GM12878 (cell line): ENCODE data around the gene AP4B1. TPM values are rescaled to one million over a fixed set of nuclear protein-coding genes. Genes with fewer than 3 reads are reported as not detected.

Experiments used
- ATAC-seq: fragments of 200-7000 bp; cut with Tn5 transposase; 3 replicates; pipeline ENCODE4 v1.9.1; 2020; ENCODE audit warnings: mild to moderate bottlenecking, moderate library complexity
- BruUV-seq: library from RNA; stranded (reverse); fragments of 400-500 nt; replicated peaks from 2 replicates; lab custom pipeline; 2021; lab: Mats Ljungman, UMichigan
- CTCF ChIA-PET: fragments of 300-600 bp; sonication (Branson Sonifier 250); formaldehyde crosslinking; extraction: SDS; loops from one replicate; lab custom pipeline; 2021; ENCODE audit warnings: inconsistent platforms; lab: Yijun Ruan, JAX
- POLR2A ChIA-PET: fragments of 350-600 bp; formaldehyde crosslinking; extraction: SDS; loops from one replicate; lab custom pipeline; 2021; ENCODE audit warnings: inconsistent platforms; lab: Charles Lee
- RAD21 ChIA-PET: fragments of 300-600 bp; sonication (Branson Sonifier 250); formaldehyde crosslinking; loops from one replicate; lab custom pipeline; 2023; ENCODE audit warnings: antibody characterized with exemption; ENCODE audit not compliant: unreplicated experiment; lab: Charles Lee
- SMC1A ChIA-PET: fragments of 300-600 bp; sonication (Branson Sonifier 250); formaldehyde crosslinking; loops from one replicate; lab custom pipeline; 2023; ENCODE audit not compliant: unreplicated experiment, uncharacterized antibody; lab: Charles Lee
- DNase-seq: peaks from one replicate; pipeline ENCODE4 v3.0.0-alpha.2; 2011; ENCODE audit warnings: low read depth, low spot score
- FAIRE-seq: peaks from 3 replicates; lab custom pipeline; 2011; peaks lifted over from hg19 to GRCh38; lab: Jason Lieb, UNC
- H2AFZ ChIP-seq: 2 replicates; pipeline ENCODE4 v1.6.0; 2011; ENCODE audit warnings: low read depth, low read length, control low read depth; ENCODE audit not compliant: control insufficient read depth
- H3K27ac ChIP-seq: 2 replicates; pipeline ENCODE4 v1.5.1; 2011; ENCODE audit warnings: control low read depth; ENCODE audit not compliant: control insufficient read depth, insufficient read depth
- H3K27me3 ChIP-seq, 2 experiments: replicated peaks in 1 of 2; 2 replicates each; pipeline versions ENCODE4 v1.6.0 to v1.6.1; 2011; ENCODE audit warnings: low read length in 1 of 2; ENCODE audit not compliant: control insufficient read depth in 2 of 2, insufficient read depth in 2 of 2
- H3K36me3 ChIP-seq, 2 experiments: 2 replicates each; pipeline ENCODE4 v1.5.1; 2011; ENCODE audit warnings: low read length in 1 of 2; ENCODE audit not compliant: control insufficient read depth in 2 of 2, insufficient read depth in 2 of 2
- H3K4me1 ChIP-seq: 2 replicates; pipeline ENCODE4 v1.6.1; 2011; ENCODE audit warnings: mild to moderate bottlenecking, low read length, moderate library complexity, mixed read lengths; ENCODE audit not compliant: control insufficient read depth, insufficient read depth
- H3K4me2 ChIP-seq: 2 replicates; pipeline ENCODE4 v1.6.0; 2011; ENCODE audit warnings: control low read depth; ENCODE audit not compliant: control insufficient read depth, insufficient read depth
- H3K4me3 ChIP-seq: fragments of 200-600 bp; sonication (generic); 2 replicates; pipeline ENCODE4 v1.5.1; 2016
- H3K79me2 ChIP-seq: 2 replicates; pipeline ENCODE4 v1.6.0; 2011; ENCODE audit warnings: low read length; ENCODE audit not compliant: control insufficient read depth, insufficient read depth
- H3K9ac ChIP-seq: 2 replicates; pipeline ENCODE4 v1.8.0; 2011; ENCODE audit warnings: low read length, control low read depth, mixed read lengths; ENCODE audit not compliant: control insufficient read depth, insufficient read depth
- H3K9me3 ChIP-seq: replicated peaks from 3 replicates; pipeline ENCODE4 v1.5.1; 2011; ENCODE audit warnings: mild to moderate bottlenecking, low read length; ENCODE audit not compliant: control insufficient read depth, insufficient read depth
- H4K20me1 ChIP-seq: 2 replicates; pipeline ENCODE4 v1.6.0; 2011; ENCODE audit not compliant: control insufficient read depth, insufficient read depth
- BCL11A ChIP-seq: IDR thresholded peaks from 2 replicates; pipeline ENCODE4 v1.6.1; 2011; ENCODE audit warnings: low read depth, low read length
- BMI1 ChIP-seq: fragments of 450-650 bp; IDR thresholded peaks from 2 replicates; pipeline ENCODE4 v1.6.1; 2016; ENCODE audit warnings: mild to moderate bottlenecking, moderate library complexity, borderline replicate concordance
- BRCA1 ChIP-seq: IDR thresholded peaks from 2 replicates; pipeline ENCODE4 v1.6.1; 2011; ENCODE audit warnings: low read depth, low read length, improper control_type of control experiment
- CEBPB ChIP-seq, 2 experiments: fragments of 150-350 bp in 1 of 2; IDR thresholded peaks; 2 replicates each; pipeline ENCODE4 v1.6.1; 2012 to 2014; ENCODE audit warnings: low read depth in 2 of 2, low read length in 2 of 2, borderline replicate concordance in 1 of 2, inconsistent platforms in 1 of 2
- EED ChIP-seq: sonication (generic); IDR thresholded peaks from 2 replicates; pipeline ENCODE4 v1.6.1; 2016; ENCODE audit warnings: antibody characterized with exemption, low read depth
- ESRRA ChIP-seq: IDR thresholded peaks from 2 replicates; pipeline ENCODE4 v1.6.1; 2012; ENCODE audit warnings: mild to moderate bottlenecking, low read length, improper control_type of control experiment
- ETV6 ChIP-seq, 2 experiments: fragments of 450-650 bp in 1 of 2; IDR thresholded peaks in 1 of 2; conservative IDR thresholded peaks in 1 of 2; 2 replicates each; pipeline ENCODE4 v1.6.1; 2014; ENCODE audit warnings: antibody characterized with exemption in 1 of 2, borderline replicate concordance in 1 of 2, low read depth in 1 of 2, mild to moderate bottlenecking in 1 of 2, moderate library complexity in 1 of 2
- HDAC6 ChIP-seq: fragments of 200-600 bp; sonication (generic); IDR thresholded peaks from one replicate; pipeline ENCODE4 v1.8.0; 2017; ENCODE audit warnings: antibody characterized with exemption; ENCODE audit not compliant: unreplicated experiment
- MEF2A ChIP-seq: IDR thresholded peaks from 2 replicates; pipeline ENCODE4 v1.6.1; 2011; ENCODE audit warnings: low read depth, mild to moderate bottlenecking, low read length, moderate library complexity; ENCODE audit not compliant: insufficient read depth
- MEF2B ChIP-seq: fragments of 450-650 bp; IDR thresholded peaks from 2 replicates; pipeline ENCODE4 v1.6.1; 2018; ENCODE audit warnings: mild to moderate bottlenecking, moderate library complexity; ENCODE audit not compliant: partially characterized antibody, poor library complexity, severe bottlenecking
- MTA2 ChIP-seq: fragments of 450-650 bp; IDR thresholded peaks from 2 replicates; pipeline ENCODE4 v1.6.1; 2016; ENCODE audit warnings: low read depth, mild to moderate bottlenecking, moderate library complexity
- MTA3 ChIP-seq: IDR thresholded peaks from 2 replicates; pipeline ENCODE4 v1.6.1; 2012; ENCODE audit warnings: low read length, inconsistent platforms, borderline replicate concordance
- MXI1 ChIP-seq: fragments of 150-350 bp; IDR thresholded peaks from 2 replicates; pipeline ENCODE4 v1.6.1; 2011; ENCODE audit warnings: low read depth, mild to moderate bottlenecking, inconsistent platforms, low read length, improper control_type of control experiment
- NFYB ChIP-seq: IDR thresholded peaks from 2 replicates; pipeline ENCODE4 v1.6.1; 2011; ENCODE audit warnings: low read depth, mild to moderate bottlenecking, low read length, improper control_type of control experiment, moderate library complexity; ENCODE audit not compliant: insufficient read depth
- NR2F1 ChIP-seq: fragments of 450-650 bp; conservative IDR thresholded peaks from 2 replicates; pipeline ENCODE4 v1.6.1; 2017; ENCODE audit warnings: mild to moderate bottlenecking
- POLR2A ChIP-seq: IDR thresholded peaks from 2 replicates; pipeline ENCODE4 v1.6.1; 2011; ENCODE audit warnings: low read depth, mild to moderate bottlenecking, low read length
- RAD21 ChIP-seq: IDR thresholded peaks from 2 replicates; pipeline ENCODE4 v1.6.1; 2011; ENCODE audit warnings: mild to moderate bottlenecking, low read depth, low read length, moderate library complexity; ENCODE audit not compliant: insufficient read depth
- RELA ChIP-seq: fragments of 450-650 bp; IDR thresholded peaks from 2 replicates; pipeline ENCODE4 v1.8.0; 2014; ENCODE audit warnings: borderline replicate concordance; ENCODE audit not compliant: partially characterized antibody
- SREBF2 ChIP-seq: IDR thresholded peaks from 2 replicates; pipeline ENCODE4 v1.6.1; 2012; ENCODE audit warnings: mild to moderate bottlenecking, low read length
- SRF ChIP-seq, 2 experiments: IDR thresholded peaks; 2 replicates each; pipeline ENCODE4 v1.6.1; 2011; ENCODE audit warnings: low read depth in 2 of 2, low read length in 2 of 2, mild to moderate bottlenecking in 1 of 2, moderate library complexity in 1 of 2
- YY1 ChIP-seq: IDR thresholded peaks from 2 replicates; pipeline ENCODE4 v1.6.1; 2011; ENCODE audit warnings: low read depth, mild to moderate bottlenecking, low read length
- ZNF217 ChIP-seq: fragments of 450-650 bp; IDR thresholded peaks from 2 replicates; pipeline ENCODE4 v1.6.1; 2017; ENCODE audit warnings: antibody characterized with exemption, mild to moderate bottlenecking
- ZNF24 ChIP-seq: fragments of 450-650 bp; IDR thresholded peaks from 2 replicates; pipeline ENCODE4 v1.6.1; 2017; ENCODE audit warnings: antibody characterized with exemption, mild to moderate bottlenecking
- WGBS: methylation state at CpG from one replicate; pipeline ENCODE4 v1.1.6; 2016; ENCODE audit warnings: low lambda C conversion rate; ENCODE audit not compliant: insufficient replicate concordance, insufficient coverage; ENCODE audit errors: missing lambda C conversion rate; 5-methylcytosine and 5-hydroxymethylcytosine counted together
- in situ Hi-C: fragments of 300-500 bp; cut with MboI; formaldehyde crosslinking; loops from 9 replicates; pipeline ENCODE4 v1.14.3; 2018; ENCODE audit warnings: mixed read lengths
- intact Hi-C: fragments of 100-400 bp; cut with micrococcal nuclease; formaldehyde crosslinking; loops from one replicate; pipeline ENCODE4 v1.14.2; 2022; ENCODE audit not compliant: unreplicated experiment
- polyA plus RNA-seq, 11 experiments: library from polyadenylated mRNA; depleted of rRNA in 4 of 11; unstranded in 6 of 11; stranded (reverse) in 5 of 11; fragments of >200 nt; fragmentation: Nextera tagmentation in 4 of 11; fragmentation: Illumina TruSeq in 1 of 11; extraction: Ambion mirVana in 4 of 11; extraction: Trizol in 1 of 11; gene quantifications; 1 replicate in 1 of 11; 2 replicates in 10 of 11; pipeline versions ENCODE4 v1.2.1 to v1.2.3, GENCODE V29; 2011 to 2016; ENCODE audit warnings: inconsistent platforms in 2 of 11, missing spikeins in 2 of 11, low read depth in 1 of 11
- total RNA-seq, 4 experiments: library from RNA; depleted of rRNA in 3 of 4; stranded (reverse); fragments of >200 nt in 3 of 4; fragmentation: Illumina TruSeq in 1 of 4; extraction: Trizol in 1 of 4; gene quantifications; 2 replicates each; pipeline versions ENCODE4 v1.2.1 to v1.2.3, GENCODE V29; 2013 to 2021
- TF ChIP-seq, protein P1 (sequence below): fragments of 450-650 bp; IDR thresholded peaks from 2 replicates; pipeline ENCODE4 v1.6.1; 2016; ENCODE audit warnings: mild to moderate bottlenecking
- TF ChIP-seq, protein P2 (sequence below): fragments of 450-650 bp; IDR thresholded peaks from 2 replicates; pipeline ENCODE4 v1.6.1; 2016; ENCODE audit warnings: mild to moderate bottlenecking

The AP4B1 gene
- total and polyA plus RNA-seq, 10 of the 15 experiments (the other 5 are each of a cell fraction or from before 2014, with no cell fraction given), result 27.2 to 61.0 (median 33.0) TPM

DNA sequence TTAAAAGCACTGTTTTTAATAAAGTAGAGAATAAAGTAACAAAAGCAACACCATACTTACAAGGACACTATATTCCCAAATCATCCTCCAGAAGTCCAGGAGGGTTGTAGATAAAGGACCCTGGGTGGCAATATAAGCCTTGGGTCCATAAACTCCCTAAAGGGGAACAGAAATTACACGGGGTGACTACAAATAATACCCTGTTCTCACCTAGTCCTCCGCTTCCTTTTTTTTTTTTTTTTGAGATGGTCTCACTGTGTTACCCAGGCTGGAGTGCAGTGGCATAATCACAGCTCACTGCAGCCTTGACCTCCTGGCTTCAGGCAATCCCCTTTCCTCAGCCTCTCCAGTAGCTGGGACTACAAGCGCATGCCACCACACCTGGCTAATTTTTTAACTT, 46.2 kb downstream of the AP4B1 start:
- CTCF ChIA-PET, result interaction anchor here (1.3 to 6.1 kb wide), 12 partner anchors 10 to 119 kb away, joined by 3 to 66 read pairs (median 26); partner anchors contain the start of genes AP4B1, DCLRE1B and HIPK1
- DNase-seq (no peak), ATAC-seq (peak; percentile 86), FAIRE-seq (no peak)
- no TSS peak for BruUV-seq
- no peak overlapping the region for H2AFZ ChIP-seq
- no peaks in the 10 kb centered on the region for H3K9me3 ChIP-seq
- H3K36me3 ChIP-seq, result peaks cover 0 to 16% of the 10 kb centered on the region in 2 experiments; a peak in 2 of 4 replicates
- intact Hi-C loops (loop anchor here (2.0 to 5.0 kb wide), 2 partner anchors 46 to 84 kb away; partner anchors contain the start of genes AP4B1 and DCLRE1B), in situ Hi-C loops (no loop called here)
- H3K27me3 ChIP-seq, result no peaks in the 10 kb centered on the region
- H3K4me2 ChIP-seq, result peak overlapping the region; percentile 95
- H3K4me1 ChIP-seq, result peaks cover 50% of the 10 kb centered on the region
- peak overlapping the region; percentile 24 for H3K9ac ChIP-seq
- H3K79me2 ChIP-seq, result peaks cover 18% of the 10 kb centered on the region
- peak overlapping the region; percentile 84 for H3K27ac ChIP-seq
- RAD21 ChIA-PET, result interaction anchor here (0.6 to 7.1 kb wide), 12 partner anchors 10 to 392 kb away, joined by 3 to 189 read pairs (median 16); partner anchors contain the start of genes AP4B1, DCLRE1B and HIPK1
- SMC1A ChIA-PET, result interaction anchor here (0.8 to 17.4 kb wide), 16 partner anchors 8 to 105 kb away, joined by 3 to 396 read pairs (median 12); partner anchors contain the start of genes AP4B1, BCL2L15, DCLRE1B and HIPK1
- 0% methylated on average over 2 of the region's 3 CpGs for WGBS
- POLR2A ChIA-PET, result interaction anchor here (0.6 to 8.0 kb wide), 11 partner anchors 8 to 105 kb away, joined by 3 to 111 read pairs (median 5); partner anchors contain the start of genes AP4B1, DCLRE1B and HIPK1
- no peaks in the 10 kb centered on the region for H4K20me1 ChIP-seq
- peak overlapping the region; percentile 43 for H3K4me3 ChIP-seq
- no peak for TF ChIP-seq ZNF24
- TF ChIP-seq ETV6 (conservative IDR thresholded peaks at IDR 0.05 in 1 of 2, IDR thresholded peaks at IDR 0.05 in 1 of 2; ENCODE audit: borderline replicate concordance in 1 of 2, low read depth in 1 of 2), result no peak
- no peak for TF ChIP-seq MTA3
- TF ChIP-seq, protein P1, sequence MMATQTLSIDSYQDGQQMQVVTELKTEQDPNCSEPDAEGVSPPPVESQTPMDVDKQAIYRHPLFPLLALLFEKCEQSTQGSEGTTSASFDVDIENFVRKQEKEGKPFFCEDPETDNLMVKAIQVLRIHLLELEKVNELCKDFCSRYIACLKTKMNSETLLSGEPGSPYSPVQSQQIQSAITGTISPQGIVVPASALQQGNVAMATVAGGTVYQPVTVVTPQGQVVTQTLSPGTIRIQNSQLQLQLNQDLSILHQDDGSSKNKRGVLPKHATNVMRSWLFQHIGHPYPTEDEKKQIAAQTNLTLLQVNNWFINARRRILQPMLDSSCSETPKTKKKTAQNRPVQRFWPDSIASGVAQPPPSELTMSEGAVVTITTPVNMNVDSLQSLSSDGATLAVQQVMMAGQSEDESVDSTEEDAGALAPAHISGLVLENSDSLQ, result no peak
- TF ChIP-seq YY1, result no peak
- peak; percentile 87 for TF ChIP-seq NR2F1
- no peak for TF ChIP-seq SREBF2
- TF ChIP-seq MXI1, result no peak
- TF ChIP-seq RAD21, result peak; percentile 26; the same call in 1 of the 2 replicates
- TF ChIP-seq RELA, result no peak
- peak; percentile 76 for TF ChIP-seq MTA2
- no peak for TF ChIP-seq HDAC6
- TF ChIP-seq ESRRA, result no peak
- TF ChIP-seq MEF2B, result peak; percentile 64
- no peak for TF ChIP-seq ZNF217
- TF ChIP-seq, protein P2, sequence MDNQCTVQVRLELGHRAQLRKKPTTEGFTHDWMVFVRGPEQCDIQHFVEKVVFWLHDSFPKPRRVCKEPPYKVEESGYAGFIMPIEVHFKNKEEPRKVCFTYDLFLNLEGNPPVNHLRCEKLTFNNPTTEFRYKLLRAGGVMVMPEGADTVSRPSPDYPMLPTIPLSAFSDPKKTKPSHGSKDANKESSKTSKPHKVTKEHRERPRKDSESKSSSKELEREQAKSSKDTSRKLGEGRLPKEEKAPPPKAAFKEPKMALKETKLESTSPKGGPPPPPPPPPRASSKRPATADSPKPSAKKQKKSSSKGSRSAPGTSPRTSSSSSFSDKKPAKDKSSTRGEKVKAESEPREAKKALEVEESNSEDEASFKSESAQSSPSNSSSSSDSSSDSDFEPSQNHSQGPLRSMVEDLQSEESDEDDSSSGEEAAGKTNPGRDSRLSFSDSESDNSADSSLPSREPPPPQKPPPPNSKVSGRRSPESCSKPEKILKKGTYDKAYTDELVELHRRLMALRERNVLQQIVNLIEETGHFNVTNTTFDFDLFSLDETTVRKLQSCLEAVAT, result peak; percentile 43; the same call in 1 of the 2 replicates
- TF ChIP-seq BRCA1, result no peak
- TF ChIP-seq BCL11A, result no peak
- no peak for TF ChIP-seq NFYB
- peak; percentile 47 for TF ChIP-seq EED
- no peak for TF ChIP-seq SRF (IDR thresholded peaks at IDR 0.05; ENCODE audit: low read depth in 2 of 2, low read length in 2 of 2)
- TF ChIP-seq CEBPB (IDR thresholded peaks at IDR 0.05; ENCODE audit: borderline replicate concordance in 1 of 2, low read depth in 2 of 2, low read length in 2 of 2), result no peak
- no peak for TF ChIP-seq MEF2A
- no peak for TF ChIP-seq POLR2A
- peak; percentile 32; the same call in 1 of the 2 replicates for TF ChIP-seq BMI1
